HG03066 (cell line): ENCODE data around the gene ORAI3.
A peak's percentile ranks its signal among the peaks of the same experiment; 100 is the strongest.
"Not testable (repeated sequence)": the region's sequence is repeated elsewhere in the genome, so short reads cannot be mapped to it uniquely, and the experiment has no call there.

Experiments used
- ATAC-seq: cut with Tn5 transposase; IDR thresholded peaks from one replicate; pipeline ENCODE4 v1.9.1; 2021; ENCODE audit warnings: low read depth; ENCODE audit not compliant: unreplicated experiment

ORAI3 gene

DNA sequence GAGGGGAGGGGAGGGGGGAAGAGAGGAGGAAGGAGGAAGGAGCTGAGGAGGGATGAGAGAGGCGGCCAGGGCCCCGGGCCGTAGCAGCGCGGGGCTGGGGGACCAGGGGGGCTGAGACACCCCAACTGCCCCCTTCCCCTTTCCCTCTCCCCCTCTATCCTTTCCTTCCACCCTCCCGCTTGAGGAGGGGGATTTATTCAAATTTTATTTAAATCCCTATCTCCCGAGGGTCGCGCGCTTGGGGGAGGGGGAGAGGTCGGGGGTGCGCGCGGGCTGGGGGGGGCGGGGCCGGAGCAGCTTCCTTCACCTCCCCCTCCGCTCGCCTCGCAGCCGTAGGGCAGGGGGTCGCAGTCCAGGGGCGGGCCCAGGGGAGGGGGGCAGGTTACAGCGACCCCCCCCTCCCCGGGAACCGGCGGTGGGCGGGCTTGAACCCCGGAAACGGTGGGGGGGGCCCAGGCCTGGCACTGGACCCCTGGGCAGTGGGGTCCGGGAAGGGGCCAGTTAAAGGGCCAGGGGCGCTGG, 25.3 kb upstream of the ORAI3 start, which contains the start of gene FBXL19:
Gene FBXL19, plus strand, starts transcription at position 19 of the 522 bp plus-strand sequence. CDS start 2,183 bp downstream, outside the sequence.
- no peak for ATAC-seq

DNA sequence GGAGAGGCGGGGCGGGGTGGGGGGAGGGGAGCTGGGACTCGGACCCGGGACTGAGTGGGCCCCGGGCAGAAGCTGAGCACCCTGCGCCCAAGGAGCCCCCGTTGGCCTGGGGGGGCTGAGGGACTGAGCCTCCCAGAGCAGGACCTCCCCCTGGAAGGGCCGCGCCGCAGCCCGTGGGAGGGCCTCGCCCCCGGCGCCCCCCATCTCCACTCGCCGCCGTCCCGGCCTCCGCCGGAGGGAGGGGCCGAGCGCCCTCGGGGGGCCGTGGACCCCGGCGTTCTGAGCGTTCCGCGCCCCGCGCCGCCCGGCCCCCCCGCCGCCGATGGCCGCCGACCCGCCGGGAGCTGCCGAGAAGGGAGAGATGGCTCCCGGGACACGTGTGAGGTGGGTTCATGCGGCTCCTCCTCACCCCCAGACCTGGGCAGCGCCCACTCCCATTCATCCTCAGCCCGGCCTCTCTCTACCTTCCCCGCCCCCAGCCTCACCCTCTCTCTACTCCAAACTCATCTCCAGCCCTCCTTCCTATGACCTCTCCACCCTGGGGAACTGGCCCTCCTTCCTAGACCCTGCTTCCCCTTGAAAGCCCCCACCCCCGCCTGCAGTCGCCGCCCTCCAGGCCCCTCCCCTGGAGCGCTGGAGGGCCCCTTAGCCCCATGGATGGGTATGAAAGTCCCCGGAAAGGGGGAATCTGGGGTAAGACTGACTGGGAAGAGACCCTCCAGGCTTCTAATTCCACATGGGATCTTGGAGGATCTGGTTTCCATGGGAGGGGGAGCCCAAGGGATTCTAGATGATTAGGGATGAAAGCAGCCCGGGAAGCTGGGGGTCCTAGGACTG, 24.6 kb upstream of the ORAI3 start:
- no peak for ATAC-seq

DNA sequence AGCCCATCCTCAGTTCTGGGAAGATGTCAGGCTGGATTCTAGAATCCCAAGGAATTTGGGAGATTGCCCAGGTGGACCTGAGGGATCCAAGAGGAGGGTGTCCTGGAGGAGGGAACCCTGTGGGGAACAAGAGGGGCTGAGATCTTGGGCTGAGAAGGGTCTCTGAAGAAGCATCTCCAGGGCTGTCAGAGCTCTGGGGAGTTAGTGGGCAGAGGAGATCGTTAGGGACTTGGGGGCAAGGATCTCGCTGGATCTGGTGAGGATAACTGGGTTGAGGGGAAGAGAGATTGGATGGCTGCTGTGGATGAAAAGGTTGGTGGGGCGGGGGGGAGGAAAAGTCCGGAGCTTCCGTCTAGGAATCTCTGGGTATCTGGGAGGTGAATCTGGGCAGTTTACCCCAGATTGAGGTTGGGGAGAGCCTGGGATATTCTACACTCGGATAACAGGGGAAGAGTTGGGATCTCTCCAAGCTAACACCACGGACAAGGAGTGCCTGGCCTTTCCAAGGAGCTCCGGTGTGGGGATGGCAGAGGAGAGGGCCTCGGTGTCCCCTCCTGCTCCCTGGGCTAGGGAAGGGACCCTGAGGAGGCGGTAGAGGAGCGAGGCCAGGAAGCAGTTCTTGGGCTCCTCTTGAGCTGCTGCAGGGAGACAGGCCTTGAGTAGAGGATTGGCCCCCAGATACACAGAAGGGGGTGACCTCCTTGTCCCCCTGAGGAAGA, 23.8 kb upstream of the ORAI3 start:
- ATAC-seq: no peak

DNA sequence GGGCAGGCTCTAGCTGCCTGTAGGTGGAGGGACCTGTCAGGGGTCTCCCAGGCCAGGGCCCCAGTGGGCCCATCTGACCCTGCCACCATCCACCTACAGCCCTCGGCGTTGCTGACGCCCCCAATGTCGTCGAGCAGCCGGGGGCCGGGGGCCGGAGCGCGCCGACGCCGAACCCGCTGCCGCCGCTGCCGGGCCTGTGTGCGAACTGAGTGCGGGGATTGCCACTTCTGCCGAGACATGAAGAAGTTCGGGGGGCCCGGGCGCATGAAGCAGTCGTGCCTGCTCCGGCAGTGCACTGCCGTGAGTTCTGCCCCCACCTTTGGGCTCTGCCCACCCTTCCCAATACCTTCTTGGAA, 23.3 kb upstream of the ORAI3 start:
- ATAC-seq: no peak

DNA sequence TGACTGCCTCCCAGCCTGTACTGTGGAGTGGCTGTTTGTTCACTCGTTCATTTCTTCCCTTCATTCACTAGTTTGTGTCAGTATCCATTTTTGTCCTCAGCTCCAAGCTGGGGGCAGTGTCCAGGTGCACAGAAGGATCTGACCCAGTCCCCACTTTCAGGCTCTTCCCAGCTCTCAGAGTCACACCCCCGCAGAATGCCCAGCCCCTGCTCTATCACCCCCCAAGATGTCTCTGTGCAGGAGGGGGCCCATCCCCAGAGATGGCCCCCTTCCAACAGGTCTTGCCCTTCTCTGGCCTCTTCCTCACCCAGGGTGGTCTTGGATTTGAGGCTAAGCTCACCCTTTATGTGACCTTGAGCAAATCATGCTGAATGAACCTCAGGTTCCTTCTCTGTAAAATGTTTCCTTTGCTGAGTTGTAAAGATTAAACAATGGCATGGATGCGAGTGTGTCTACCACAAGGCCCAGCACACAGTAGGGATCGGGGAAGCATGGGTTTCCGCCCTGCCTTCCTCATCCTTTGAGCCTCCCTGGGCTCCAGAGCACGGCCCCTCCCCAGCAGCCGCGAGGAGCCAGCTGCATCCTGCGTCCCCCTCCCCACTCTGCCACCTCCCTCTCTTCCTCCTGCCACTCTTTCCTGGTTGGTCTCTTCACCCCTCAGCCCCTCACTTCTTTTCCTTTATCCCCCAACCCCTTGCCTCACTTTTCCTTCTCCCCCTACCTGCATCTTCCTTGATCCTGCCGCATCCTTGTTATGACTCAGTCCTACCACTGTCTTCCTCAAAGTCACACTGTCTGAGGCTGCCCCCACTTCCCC, 22.7 kb upstream of the ORAI3 start:
- ATAC-seq: no peak

DNA sequence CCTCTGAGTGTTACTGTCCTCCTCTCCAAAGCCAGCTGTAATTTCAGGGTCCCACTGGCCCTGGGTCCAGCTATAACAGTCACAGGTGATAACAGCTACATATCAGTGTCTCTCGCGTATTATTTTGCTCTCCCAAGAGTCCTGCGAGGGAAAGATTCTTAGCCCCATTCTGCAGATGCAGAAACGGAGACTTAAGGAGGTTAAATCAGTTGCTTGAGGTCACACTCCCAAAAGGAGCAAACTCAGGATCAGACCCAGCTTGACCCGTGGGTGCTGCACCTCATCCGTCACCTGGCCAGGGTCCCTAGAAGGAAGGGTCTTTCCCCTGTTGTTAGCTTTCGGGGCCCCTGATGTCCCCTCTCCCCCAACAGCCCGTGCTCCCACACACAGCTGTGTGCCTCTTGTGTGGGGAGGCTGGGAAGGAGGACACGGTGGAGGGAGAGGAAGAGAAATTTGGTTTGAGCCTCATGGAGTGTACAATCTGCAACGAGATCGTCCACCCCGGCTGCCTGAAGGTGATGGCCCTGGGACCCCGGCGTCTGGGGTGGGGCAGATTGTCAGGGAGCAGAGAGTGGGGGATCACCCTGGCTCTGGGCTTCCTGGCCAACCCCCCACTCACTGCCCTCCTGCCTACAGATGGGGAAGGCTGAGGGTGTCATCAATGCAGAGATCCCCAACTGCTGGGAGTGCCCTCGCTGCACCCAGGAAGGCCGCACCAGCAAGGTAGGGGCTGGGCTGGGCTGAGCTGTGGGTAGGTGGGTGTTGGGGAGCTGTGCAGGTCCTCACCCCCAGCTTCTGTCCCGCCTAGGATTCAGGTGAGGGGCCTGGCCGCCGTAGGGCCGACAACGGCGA, 21.7 kb upstream of the ORAI3 start:
- ATAC-seq: no peak

DNA sequence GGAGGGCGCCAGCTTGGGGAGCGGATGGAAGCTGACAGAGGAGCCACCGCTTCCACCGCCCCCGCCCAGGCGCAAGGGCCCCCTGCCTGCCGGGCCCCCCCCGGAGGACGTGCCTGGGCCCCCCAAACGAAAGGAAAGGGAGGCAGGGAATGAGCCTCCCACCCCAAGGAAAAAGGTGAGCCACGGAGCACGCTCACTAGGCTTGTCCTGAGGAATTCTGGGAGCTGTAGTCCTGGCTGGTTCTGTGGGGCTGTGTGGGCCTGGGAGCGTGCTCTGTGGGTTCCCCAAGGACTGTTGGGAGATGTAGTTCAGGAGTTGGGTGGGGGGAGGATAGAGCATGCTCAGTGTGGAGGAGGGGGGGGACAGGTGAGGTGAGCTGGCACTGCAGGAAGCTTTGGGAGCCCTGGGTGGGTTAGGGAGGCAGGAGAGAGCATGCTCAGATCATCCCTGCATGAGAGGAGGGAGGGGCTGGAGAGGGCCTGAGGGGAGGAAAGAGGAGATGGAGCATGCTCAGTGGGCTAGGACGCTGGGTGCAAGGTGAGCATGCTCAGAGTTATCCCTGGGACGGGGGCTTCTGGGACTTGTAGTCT, 21.0 kb upstream of the ORAI3 start:
- ATAC-seq: no peak

DNA sequence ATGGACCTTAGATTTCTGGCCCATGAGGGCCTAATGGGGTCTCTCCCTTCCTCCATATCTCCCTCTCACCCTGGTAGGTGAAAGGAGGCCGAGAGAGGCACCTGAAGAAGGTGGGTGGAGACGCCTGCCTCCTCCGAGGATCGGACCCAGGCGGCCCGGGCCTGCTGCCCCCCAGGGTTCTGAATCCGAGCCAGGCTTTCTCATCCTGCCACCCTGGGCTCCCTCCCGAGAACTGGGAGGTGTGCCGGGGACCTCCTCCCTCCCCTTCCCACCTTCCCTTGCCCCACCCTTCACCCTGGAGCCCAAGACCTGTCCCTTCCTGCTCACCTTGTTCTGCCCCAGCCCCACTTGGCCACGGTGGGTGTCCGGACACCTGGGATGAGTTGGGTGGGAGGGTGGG, 20.5 kb upstream of the ORAI3 start:
- ATAC-seq: no peak

DNA sequence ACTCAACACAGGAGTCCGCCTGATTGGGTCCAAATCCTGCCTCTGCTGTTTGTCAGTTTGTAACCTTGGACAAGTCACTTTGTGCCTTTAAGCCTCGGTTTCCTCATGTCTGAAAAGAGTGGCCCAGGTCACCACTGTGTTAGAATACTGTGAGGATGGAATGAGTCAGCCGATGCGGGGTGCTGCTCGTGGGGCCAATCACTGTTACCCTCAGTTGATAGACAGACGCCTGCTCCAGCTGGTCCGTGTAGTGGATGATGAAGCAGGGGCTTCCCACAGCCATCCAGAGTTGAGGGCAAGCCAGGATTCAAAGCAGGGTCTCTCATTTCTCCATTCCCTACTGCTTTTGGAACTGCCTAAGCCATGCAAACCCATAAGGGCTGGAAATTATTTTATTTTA, 19.7 kb upstream of the ORAI3 start:
- no peak for ATAC-seq

DNA sequence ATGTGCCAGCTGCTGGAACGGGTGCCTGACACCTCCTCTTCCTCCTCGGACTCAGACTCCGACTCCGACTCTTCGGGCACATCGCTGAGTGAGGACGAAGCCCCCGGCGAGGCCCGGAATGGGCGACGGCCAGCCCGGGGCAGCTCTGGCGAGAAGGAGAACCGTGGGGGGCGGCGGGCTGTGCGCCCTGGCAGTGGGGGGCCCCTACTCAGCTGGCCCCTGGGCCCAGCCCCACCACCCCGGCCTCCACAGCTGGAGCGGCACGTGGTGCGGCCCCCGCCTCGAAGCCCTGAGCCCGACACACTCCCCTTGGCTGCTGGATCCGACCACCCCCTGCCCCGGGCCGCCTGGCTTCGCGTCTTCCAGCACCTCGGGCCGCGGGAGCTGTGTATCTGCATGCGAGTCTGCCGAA, 18.7 kb upstream of the ORAI3 start:
- ATAC-seq: no peak

DNA sequence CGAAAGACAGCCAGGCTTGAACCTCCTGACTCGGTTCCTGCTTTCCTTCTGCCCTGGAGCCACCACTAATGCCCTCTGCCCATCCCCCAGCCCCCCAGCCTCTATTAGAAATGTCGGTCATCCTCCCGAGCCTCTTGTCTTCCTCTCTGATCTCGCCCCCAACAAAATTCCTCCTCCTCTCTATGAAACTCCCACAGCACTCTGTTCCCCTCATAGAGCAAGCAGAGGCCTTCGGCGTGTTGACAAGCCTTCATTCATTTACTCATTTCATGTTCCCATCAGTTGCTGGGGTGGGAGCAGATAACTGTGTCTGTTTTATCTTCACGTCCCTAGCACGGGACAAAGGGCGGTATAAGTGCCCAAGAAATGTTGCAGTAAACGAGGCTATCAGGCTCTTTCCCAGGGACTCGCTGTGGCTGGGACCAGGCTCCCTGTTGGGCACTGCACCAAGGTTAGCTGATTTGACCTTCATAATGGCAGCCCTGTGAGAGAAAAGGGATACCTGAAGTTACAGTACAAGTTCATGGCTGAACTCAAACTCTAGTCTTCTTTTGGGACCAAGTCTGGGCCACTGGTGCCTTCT, 17.7 kb upstream of the ORAI3 start:
- ATAC-seq: no peak

DNA sequence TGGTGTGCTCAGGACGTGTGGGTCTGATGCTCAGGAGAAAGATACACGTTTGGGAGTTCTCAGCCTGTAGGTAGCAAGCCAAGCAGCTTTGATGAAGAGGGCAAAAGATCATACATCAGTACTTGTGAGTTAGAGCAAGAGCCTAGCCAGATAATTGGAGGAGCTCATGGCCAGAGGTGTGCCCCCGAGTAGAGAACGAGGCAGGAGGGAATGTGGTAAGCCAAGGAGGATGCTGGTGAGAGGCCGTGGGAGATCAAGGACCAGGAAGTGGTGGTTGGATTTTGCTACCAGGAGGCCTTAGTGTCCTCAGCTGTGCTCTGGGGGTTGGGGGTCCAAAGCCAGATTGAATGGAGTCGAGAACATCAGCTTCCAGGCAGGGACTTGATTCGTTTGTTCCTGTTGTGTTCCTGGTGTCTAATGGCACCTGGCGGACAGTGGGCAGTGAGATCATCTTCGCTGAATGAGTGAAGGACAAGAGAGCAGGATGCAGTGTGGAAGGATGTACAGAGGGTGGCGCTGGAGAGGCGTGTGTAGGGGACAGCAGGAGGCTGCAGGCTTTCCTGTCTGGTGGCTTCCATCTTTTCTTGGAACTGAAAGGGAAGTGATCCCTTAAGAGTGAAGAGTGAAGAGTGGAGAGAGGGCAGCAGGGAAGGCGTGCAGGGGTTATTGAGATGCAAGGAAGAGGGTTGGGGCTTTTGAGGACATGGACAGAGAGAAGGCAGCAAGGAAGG, 13.9 kb upstream of the ORAI3 start:
- ATAC-seq: no peak

DNA sequence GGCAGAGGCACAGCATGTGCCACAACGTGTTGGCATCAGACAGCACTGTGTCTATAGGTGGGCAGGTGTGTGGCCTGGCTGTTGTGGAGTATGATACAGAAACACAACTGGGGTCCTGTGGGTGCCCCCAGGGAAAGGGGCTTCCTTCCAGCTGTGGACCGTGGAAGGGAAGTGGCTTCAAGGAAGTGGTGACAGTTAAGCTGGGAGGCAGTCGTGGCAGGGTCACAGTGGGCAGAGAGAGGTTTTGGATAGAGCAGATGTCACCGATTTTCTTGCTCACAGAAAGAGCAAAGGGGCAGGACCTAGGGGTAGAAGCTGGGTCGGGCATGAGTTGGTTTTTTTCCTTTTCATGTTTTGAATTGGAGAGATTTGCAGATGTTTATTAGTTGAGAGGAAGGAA, 11.2 kb upstream of the ORAI3 start:
- no peak for ATAC-seq

DNA sequence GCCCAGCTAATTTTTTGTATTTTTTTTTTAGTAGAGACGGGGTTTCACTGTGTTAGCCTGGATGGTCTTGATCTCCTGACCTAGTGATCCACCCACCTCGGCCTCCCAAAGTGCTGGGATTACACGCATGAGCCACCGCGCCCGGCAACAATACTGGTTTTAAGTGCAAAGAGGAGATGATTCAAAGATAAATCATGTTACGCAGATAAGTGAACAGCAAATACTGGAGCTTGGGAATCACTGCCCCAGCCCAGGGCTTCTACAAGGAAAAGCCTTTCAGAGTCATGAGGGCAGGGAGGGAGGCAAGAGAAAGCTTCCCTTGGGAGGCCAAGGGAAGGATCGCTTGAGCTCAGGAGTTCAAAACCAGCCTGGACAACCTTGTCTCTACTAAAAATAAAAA, 9.3 kb upstream of the ORAI3 start:
- not testable (repeated sequence) for ATAC-seq

DNA sequence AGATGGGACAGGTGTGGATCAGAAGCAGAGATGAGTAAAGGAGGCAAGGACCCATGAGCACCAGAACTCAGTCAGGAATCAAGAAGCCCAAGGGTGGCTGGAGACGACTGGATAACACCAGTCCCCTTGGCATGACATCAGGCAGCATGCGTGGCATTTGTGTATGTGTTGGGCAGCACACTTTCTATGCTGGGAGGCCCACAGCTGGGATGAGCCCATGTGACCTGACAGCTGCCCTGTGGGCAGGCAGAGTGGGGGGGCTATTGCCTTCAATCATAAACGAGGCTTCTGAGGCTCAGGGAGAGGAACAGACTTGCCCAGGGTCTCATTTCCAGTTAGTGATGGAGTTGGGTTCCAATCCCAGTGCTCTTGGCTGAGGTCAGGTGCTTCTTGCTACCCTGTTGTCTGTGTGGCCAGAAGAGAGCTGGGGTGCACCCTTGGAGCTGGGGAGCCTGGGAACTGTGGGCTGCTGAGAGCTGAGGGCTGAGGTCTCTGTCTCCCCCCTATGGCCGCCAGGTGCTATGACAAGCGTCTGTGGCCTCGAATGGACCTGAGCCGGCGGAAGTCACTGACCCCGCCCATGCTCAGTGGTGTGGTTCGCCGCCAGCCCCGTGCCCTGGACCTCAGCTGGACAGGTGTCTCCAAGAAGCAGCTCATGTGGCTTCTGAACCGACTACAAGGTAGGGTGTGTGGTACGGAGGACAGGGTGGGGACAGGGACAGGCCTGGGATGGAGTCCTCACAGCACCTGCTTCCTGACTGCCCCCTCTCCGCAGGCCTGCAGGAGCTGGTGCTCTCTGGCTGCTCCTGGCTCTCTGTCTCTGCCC, 7.1 kb upstream of the ORAI3 start:
- peak; percentile 91 for ATAC-seq

DNA sequence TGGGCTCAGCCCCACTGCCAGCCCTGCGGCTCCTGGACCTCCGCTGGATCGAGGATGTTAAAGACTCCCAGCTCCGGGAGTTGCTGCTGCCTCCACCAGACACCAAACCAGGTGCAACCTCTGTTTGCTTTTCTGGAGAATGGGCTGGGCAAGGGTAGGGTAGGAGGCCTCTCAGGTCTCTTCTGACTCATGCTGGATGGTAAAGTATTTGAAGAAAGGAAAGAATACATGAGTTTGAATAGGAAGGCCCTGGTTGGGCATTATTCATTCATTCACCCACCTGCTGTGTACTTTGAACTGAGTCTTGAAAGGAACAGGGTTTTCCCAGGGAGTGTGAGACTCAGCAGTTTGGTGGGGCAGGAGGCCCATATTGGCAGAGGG, 6.5 kb upstream of the ORAI3 start:
- no peak for ATAC-seq

DNA sequence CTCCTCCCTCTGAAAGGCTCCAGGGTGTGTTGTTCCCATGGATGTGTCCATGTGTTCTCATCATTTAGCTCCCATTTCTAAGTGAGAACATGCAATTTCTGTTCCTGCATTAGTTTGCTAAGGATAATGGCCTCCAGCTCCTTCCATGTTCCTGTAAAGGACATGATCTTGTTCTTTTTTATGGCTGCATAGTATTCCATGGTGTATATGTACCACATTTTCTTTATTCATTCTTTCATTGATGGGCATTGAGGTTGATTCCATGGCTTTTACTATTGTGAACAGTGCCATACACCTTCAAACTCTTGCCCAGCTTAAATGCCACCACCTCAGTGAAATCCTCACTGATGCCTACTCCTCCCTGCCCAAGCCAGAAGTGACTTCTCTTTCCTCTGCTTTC, 4.5 kb upstream of the ORAI3 start:
- ATAC-seq: no peak
